ENCODE measurements around the gene GDPD5.

Gene GDPD5

DNA sequence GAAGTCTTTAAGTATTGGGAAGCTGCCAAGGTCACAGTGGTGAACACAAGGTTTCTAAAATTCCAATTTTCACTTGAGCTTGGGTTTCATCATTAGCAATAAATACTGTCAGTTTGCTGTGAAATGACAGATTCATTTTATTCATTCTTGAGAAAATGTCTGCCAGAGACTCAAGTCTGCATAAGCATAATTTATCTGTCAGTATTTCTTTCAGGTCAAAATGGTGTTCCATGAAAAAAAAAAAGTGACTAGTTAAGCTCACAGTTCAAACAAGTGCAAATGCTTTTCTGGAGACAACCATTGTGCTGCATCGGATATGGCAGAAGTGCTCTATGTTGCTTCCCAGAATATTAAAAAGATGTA is 8.1 kb upstream of the GDPD5 start:
- Histone ChIP-seq H3K36me3 (no peaks in the 10 kb centered on the region), H3K9ac (no peak overlapping the region), H3K27me3 (no peaks in the 10 kb centered on the region), H3K27ac (no peak overlapping the region), H3K4me3 (no peak overlapping the region), H3K4me1 (peaks cover 46 to 87% (median 84%) of the 10 kb centered on the region in 10 experiments), H3K4me2 (peak overlapping the region; percentile 34 to 74 (median 58); a peak in 21 of 22 replicates), H3K9me3 (replicated peaks in 1 of 11) (no peaks in the 10 kb centered on the region), H4K20me1 (no peaks in the 10 kb centered on the region)
- no peak for TF ChIP-seq Cebpa-rat (IDR thresholded peaks at IDR 0.05)

DNA sequence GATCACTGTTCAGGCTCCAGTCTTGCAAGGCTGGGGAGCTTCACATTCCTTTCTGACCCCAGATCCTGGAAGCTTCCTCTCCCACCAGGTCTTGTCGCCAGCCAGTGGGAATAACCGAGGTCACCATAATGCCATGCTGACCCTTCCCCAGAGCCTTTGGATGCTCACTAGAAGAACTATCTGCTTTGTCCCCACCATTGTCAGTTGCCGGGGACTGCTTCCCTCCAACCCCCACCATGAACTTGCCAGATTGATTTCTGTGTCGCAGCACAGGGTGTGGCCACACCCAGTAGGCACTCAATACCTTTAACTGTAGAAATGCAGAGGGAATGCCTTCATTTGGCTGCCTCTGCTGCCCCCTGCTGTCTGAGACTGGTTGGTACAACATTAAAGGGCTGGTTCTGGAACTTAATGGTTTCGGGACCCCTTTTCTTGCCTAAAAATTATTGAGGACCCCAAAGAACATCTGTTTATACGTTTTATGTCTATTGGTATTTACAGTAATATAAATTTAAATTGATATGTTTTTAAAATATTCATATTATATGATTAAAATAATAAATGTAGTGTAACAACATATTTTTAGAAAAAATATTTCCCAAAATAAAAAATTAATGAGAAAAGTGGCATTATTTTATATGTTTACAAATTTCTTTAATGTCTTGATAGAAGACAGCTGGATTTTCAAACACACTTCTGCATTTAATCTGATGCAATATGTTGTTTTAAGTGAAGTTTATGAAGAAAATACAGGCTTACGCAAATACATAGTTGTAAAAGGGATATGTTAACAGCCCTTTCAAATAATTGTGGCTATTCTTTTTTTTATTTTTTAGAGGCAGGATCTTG is 6.7 kb upstream of the GDPD5 start:
- Histone ChIP-seq H3K36me3 (no peaks in the 10 kb centered on the region), H3K27ac (no peak overlapping the region), H3K9me3 (replicated peaks in 1 of 11) (no peaks in the 10 kb centered on the region), H3K4me3 (no peak overlapping the region), H3K4me1 (peaks cover 47 to 87% (median 84%) of the 10 kb centered on the region in 10 experiments), H3K27me3 (no peaks in the 10 kb centered on the region), H4K20me1 (no peaks in the 10 kb centered on the region), H3K9ac (no peak overlapping the region), H3K4me2 (peak overlapping the region; percentile 30 to 100 (median 61); a peak in 20 of 22 replicates)
- TF ChIP-seq Cebpa-rat (IDR thresholded peaks at IDR 0.05), result no peak

GRCh38 chr11:75531325-75531724 is 5.6 kb upstream of the GDPD5 start:
- peak overlapping the region in 9 of 11 experiments; percentile 45 to 100 (median 81); a peak in 17 of 22 replicates for H3K4me2 ChIP-seq
- no peak overlapping the region for H3K4me3 ChIP-seq
- H4K20me1 ChIP-seq, result no peaks in the 10 kb centered on the region
- TF ChIP-seq Cebpa-rat (IDR thresholded peaks at IDR 0.05), result no peak
- peaks cover 41 to 87% (median 84%) of the 10 kb centered on the region in 10 experiments for H3K4me1 ChIP-seq
- H3K9ac ChIP-seq, result peak overlapping the region in 1 of 11 experiments; percentile 6; a peak in 1 of 22 replicates
- no peaks in the 10 kb centered on the region for H3K9me3 ChIP-seq (replicated peaks in 1 of 11)
- H3K36me3 ChIP-seq, result no peaks in the 10 kb centered on the region
- no peaks in the 10 kb centered on the region for H3K27me3 ChIP-seq
- 0 out of 22 replicates have a peak overlapping the region, but pooled peaks of 2 of the 11 experiments have one; percentile 12 to 15 for H3K27ac ChIP-seq

- peaks cover 38 to 82% (median 78%) of the 10 kb centered on the region in 10 experiments for H3K4me1 ChIP-seq
- no peak overlapping the region for H3K4me3 ChIP-seq
- H3K36me3 ChIP-seq, result no peaks in the 10 kb centered on the region
- H3K27me3 ChIP-seq, result peaks cover 0 to 1% (median under 1%) of the 10 kb centered on the region in 11 experiments; a peak in 13 of 22 replicates
- H3K4me2 ChIP-seq, result peak overlapping the region in 9 of 11 experiments; percentile 18 to 100 (median 81); a peak in 17 of 22 replicates
- TF ChIP-seq Cebpa-rat (IDR thresholded peaks at IDR 0.05), result no peak
- H3K9me3 ChIP-seq (replicated peaks in 1 of 11), result no peaks in the 10 kb centered on the region
- H4K20me1 ChIP-seq, result no peaks in the 10 kb centered on the region
- H3K27ac ChIP-seq, result no peak overlapping the region
- peak overlapping the region in 3 of 11 experiments; percentile 11 to 49 (median 27); a peak in 2 of 22 replicates for H3K9ac ChIP-seq
These were observed 4.8 kb upstream of the GDPD5 start for GRCh38 chr11:75530577-75530976.

DNA sequence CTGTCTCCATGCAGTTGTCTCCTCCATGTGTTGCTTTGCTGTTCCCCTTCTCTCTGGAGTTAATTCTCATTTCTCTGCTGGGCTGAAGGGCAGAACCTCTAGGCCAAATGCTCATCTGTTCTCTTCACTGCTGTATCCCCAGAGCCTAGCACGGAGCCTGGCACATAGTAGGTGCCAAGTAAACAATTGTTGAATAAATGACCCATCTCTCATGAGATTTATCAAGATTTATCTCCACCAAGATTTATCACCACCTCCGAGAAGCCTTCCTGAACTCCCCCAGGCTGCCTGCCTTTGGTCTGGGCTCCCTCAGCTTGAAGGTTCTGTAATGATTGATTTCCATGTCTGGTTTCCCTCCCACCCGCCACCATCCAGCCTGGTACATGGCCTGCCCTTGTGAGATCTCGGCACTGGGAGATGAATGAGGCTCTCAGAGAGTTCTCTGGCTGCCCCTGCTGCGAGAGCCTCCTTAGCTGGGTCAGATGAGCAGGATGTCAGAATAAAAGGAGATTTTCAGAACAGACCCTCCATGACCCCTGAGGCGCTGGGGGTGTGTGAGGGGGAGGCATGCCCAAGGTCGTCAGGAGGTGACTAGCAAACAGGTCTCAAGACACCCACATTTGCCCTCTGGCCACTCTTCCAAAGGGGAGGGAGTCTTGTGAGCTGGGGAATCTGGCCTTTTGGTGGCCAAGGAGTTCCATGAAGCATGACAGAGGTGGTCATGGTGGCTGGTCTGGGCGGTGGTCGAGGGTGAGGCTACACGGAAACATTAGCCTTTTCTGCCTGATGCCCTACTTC is 2.4 kb upstream of the GDPD5 start:
- Histone ChIP-seq H3K27ac (no peak overlapping the region), H3K9ac (peak overlapping the region in 3 of 11 experiments; percentile 11 to 32 (median 28); a peak in 2 of 22 replicates), H3K36me3 (no peaks in the 10 kb centered on the region), H3K9me3 (replicated peaks in 1 of 11) (no peaks in the 10 kb centered on the region), H3K4me3 (no peak overlapping the region), H4K20me1 (peaks cover 0 to 22% (median 17%) of the 10 kb centered on the region in 11 experiments; a peak in 15 of 22 replicates), H3K4me1 (peaks cover 35 to 84% (median 82%) of the 10 kb centered on the region in 10 experiments), H3K4me2 (peak overlapping the region in 10 of 11 experiments; percentile 15 to 100 (median 96); a peak in 18 of 22 replicates), H3K27me3 (peaks cover 16 to 26% (median 25%) of the 10 kb centered on the region in 11 experiments)
- TF ChIP-seq Cebpa-rat (IDR thresholded peaks at IDR 0.05), result no peak

- no peak overlapping the region for H3K27ac ChIP-seq
- H3K9ac ChIP-seq, result no peak overlapping the region
- H3K4me3 ChIP-seq, result peak overlapping the region in 3 of 10 experiments; percentile 81 to 88 (median 84); a peak in 2 of 20 replicates
- H3K36me3 ChIP-seq, result no peaks in the 10 kb centered on the region
- no peak for TF ChIP-seq Cebpa-rat (IDR thresholded peaks at IDR 0.05)
- H3K4me1 ChIP-seq, result peaks cover 36 to 91% (median 90%) of the 10 kb centered on the region in 10 experiments
- peaks cover 16 to 32% (median 26%) of the 10 kb centered on the region in 11 experiments for H3K27me3 ChIP-seq
- peak overlapping the region; percentile 10 to 100 (median 99); a peak in 18 of 22 replicates for H3K4me2 ChIP-seq
- H4K20me1 ChIP-seq, result peaks cover 0 to 31% (median 23%) of the 10 kb centered on the region in 11 experiments; a peak in 15 of 22 replicates
- no peaks in the 10 kb centered on the region for H3K9me3 ChIP-seq (replicated peaks in 1 of 11)
These were observed 1.4 kb upstream of the GDPD5 start for GRCh38 chr11:75527130-75527529.

GRCh38 chr11:75526192-75526541 is 426 bp upstream of the GDPD5 start:
- Histone ChIP-seq H3K36me3 (no peaks in the 10 kb centered on the region), H3K4me1 (peaks cover 28 to 81% (median 80%) of the 10 kb centered on the region in 10 experiments), H3K4me2 (peak overlapping the region; percentile 88 to 100 (median 100)), H4K20me1 (peaks cover 0 to 38% (median 23%) of the 10 kb centered on the region in 11 experiments; a peak in 15 of 22 replicates), H3K27ac (peak overlapping the region; percentile 35 to 80 (median 70); a peak in 19 of 22 replicates), H3K9me3 (replicated peaks in 1 of 11) (no peaks in the 10 kb centered on the region), H3K27me3 (peaks cover 16 to 32% (median 26%) of the 10 kb centered on the region in 11 experiments), H3K4me3 (peak overlapping the region; percentile 75 to 91 (median 85)), H3K9ac (peak overlapping the region; percentile 77 to 88 (median 84))
- no peak for TF ChIP-seq Cebpa-rat (IDR thresholded peaks at IDR 0.05)

- H3K36me3 ChIP-seq, result no peaks in the 10 kb centered on the region; a peak in 1 of 22 replicates
- H3K9ac ChIP-seq, result peak overlapping the region; percentile 77 to 88 (median 84)
- TF ChIP-seq Cebpa-rat (IDR thresholded peaks at IDR 0.05), result no peak
- peak overlapping the region; percentile 99 to 100 (median 100) for H3K4me2 ChIP-seq
- H3K27me3 ChIP-seq, result peaks cover 16 to 32% (median 26%) of the 10 kb centered on the region in 11 experiments
- no peaks in the 10 kb centered on the region for H3K9me3 ChIP-seq (replicated peaks in 1 of 11)
- peaks cover 28 to 78% (median 70%) of the 10 kb centered on the region in 10 experiments for H3K4me1 ChIP-seq
- peaks cover 0 to 51% (median 28%) of the 10 kb centered on the region in 11 experiments; a peak in 15 of 22 replicates for H4K20me1 ChIP-seq
- peak overlapping the region; percentile 75 to 91 (median 85) for H3K4me3 ChIP-seq
- H3K27ac ChIP-seq, result peak overlapping the region; percentile 41 to 77 (median 63); a peak in 20 of 22 replicates
These were observed 892 bp downstream of the GDPD5 start for GRCh38 chr11:75524665-75525432.
